ENCODE data around the gene ITGAL. TPM values are rescaled to one million over a fixed set of nuclear protein-coding genes. Genes with fewer than 3 reads are reported as not detected.
A peak's percentile ranks its signal among the peaks of the same experiment; 100 is the strongest.

The ITGAL gene
- total and polyA plus RNA-seq, 2 donors (not counting 3 experiments of a cell fraction or from before 2014, with no cell fraction given): not detected

- H3K4me2 ChIP-seq (ENCODE audit: insufficient read depth, low read length): peak overlapping the region; percentile 57
- intact Hi-C loops (cut with micrococcal nuclease): loop anchor here (5.0 kb wide), 2 partner anchors 46 to 246 kb away; no protein-coding TSS in a partner anchor
- H3K79me2 ChIP-seq (ENCODE audit: control insufficient read depth, insufficient read depth, low read length): peaks cover 12% of the 10 kb centered on the region
- peak overlapping the region in 1 of 3 experiments; percentile 79 for H3K4me3 ChIP-seq (replicated peaks in 1 of 3; ENCODE audit: insufficient read depth in 1 of 3, low read depth in 1 of 3, low read length in 3 of 3)
- CTCF ChIA-PET: interaction anchor here (1.2 to 5.7 kb wide), 3 partner anchors 28 to 152 kb away, joined by 4 to 47 read pairs (median 7); no protein-coding TSS in a partner anchor
- no peaks in the 10 kb centered on the region for H3K27me3 ChIP-seq (ENCODE audit: control insufficient read depth in 2 of 2, insufficient read depth in 2 of 2, low read length in 2 of 2)
- H3K36me3 ChIP-seq (ENCODE audit: control insufficient read depth in 2 of 2, extremely low read depth in 1 of 2, insufficient read depth in 2 of 2, low read length in 2 of 2): no peaks in the 10 kb centered on the region
- FAIRE-seq: no peak
- no peak for DNase-seq (ENCODE audit: low read depth, low spot score)
- no peaks in the 10 kb centered on the region for H3K9me1 ChIP-seq (replicated peaks; ENCODE audit: control insufficient read depth, extremely low read depth, insufficient read depth, low read length)
- peak overlapping the region; percentile 69 for H2AFZ ChIP-seq (ENCODE audit: low read depth, low read length)
- no peak for TF ChIP-seq EZH2 (IDR thresholded peaks at IDR 0.05; ENCODE audit: borderline replicate concordance, low read depth, low read length, severe bottlenecking)
- no peak for TF ChIP-seq JUN (IDR thresholded peaks at IDR 0.05; ENCODE audit: borderline replicate concordance, insufficient read depth, insufficient read length, low read depth)
- no peak for TF ChIP-seq MYC (IDR thresholded peaks at IDR 0.05; ENCODE audit: low read depth, low read length)
- no peak for TF ChIP-seq CTCF (IDR thresholded peaks at IDR 0.05; ENCODE audit: extremely low read depth in 1 of 2, insufficient read depth in 1 of 2, low read depth in 1 of 2, low read length in 2 of 2)
- no peak for TF ChIP-seq FOS (IDR thresholded peaks at IDR 0.05; ENCODE audit: borderline replicate concordance, insufficient read depth, low read length)
- no peak for TF ChIP-seq MAX (IDR thresholded peaks at IDR 0.05; ENCODE audit: insufficient read depth, insufficient read length)
- TF ChIP-seq POLR2AphosphoS5 (IDR thresholded peaks at IDR 0.05; ENCODE audit: insufficient read depth, low read depth, low read length): no peak
- no peak for TF ChIP-seq POLR2A (IDR thresholded peaks at IDR 0.05; ENCODE audit: low read depth, low read length)
- TF ChIP-seq GATA2 (IDR thresholded peaks at IDR 0.05; ENCODE audit: insufficient read depth, insufficient read length, low read depth, low read length): no peak
- POLR2A ChIA-PET: no interaction called here
- H3K9ac ChIP-seq (replicated peaks; ENCODE audit: extremely low read depth, insufficient read depth, low read length): peak overlapping the region; percentile 85
- dilution Hi-C loops (cut with MboI; ENCODE audit: extremely low pct_ligation_motif_present, low sequenced_read_pairs): no loop called here
- no peaks in the 10 kb centered on the region for H4K20me1 ChIP-seq (replicated peaks; ENCODE audit: control insufficient read depth, extremely low read depth, insufficient read depth, low read length)
- no peaks in the 10 kb centered on the region for H3K9me3 ChIP-seq (replicated peaks; ENCODE audit: control insufficient read depth, insufficient read depth, low read length)
- peaks cover 11% of the 10 kb centered on the region for H3K4me1 ChIP-seq (ENCODE audit: control insufficient read depth, extremely low read depth, insufficient read depth, low read length)
- no TSS peak for BruUV-seq (replicated peaks)
- H3K27ac ChIP-seq (ENCODE audit: insufficient read depth, low read depth, low read length): peak overlapping the region; percentile 72
Observed at GRCh38 chr16:30446203-30446595, 26.3 kb upstream of the ITGAL start.

Data from endothelial cell of umbilical vein (primary cell).